GM11168 (cell line): ENCODE results near the gene BPHL.
"Not testable (repeated sequence)": the region's sequence is repeated elsewhere in the genome, so short reads cannot be mapped to it uniquely, and the experiment has no call there.

Experiments
- in situ Hi-C: fragments of 300-500 bp; cut with MboI; formaldehyde crosslinking; loops from one replicate; pipeline ENCODE4 v1.12.0; 2022; ENCODE audit warnings: low sequenced_read_pairs; ENCODE audit not compliant: unreplicated experiment

BPHL gene

GRCh38 chr6:3151691-3152090 lies 33.2 kb downstream of the BPHL start:
- in situ Hi-C loops: no loop called here

GRCh38 chr6:3152689-3153088 lies 34.2 kb downstream of the BPHL start:
- in situ Hi-C loops: no loop called here

GRCh38 chr6:3155416-3155815 lies 36.9 kb downstream of the BPHL start:
- in situ Hi-C loops: not testable (repeated sequence)

- in situ Hi-C loops: not testable (repeated sequence)
Measured at GRCh38 chr6:3156184-3157130, 37.9 kb downstream of the BPHL start.

- in situ Hi-C loops: no loop called here
Measured at GRCh38 chr6:3157131-3157933, 38.8 kb downstream of the BPHL start, which contains the start of gene TUBB2A. Gene TUBB2A (minus strand): TSS chr6:3157544. CDS start chr6:3157463, 81 bp downstream.

- in situ Hi-C loops: no loop called here
Measured at GRCh38 chr6:3159805-3160781, 41.6 kb downstream of the BPHL start.

- in situ Hi-C loops: no loop called here
Measured at GRCh38 chr6:3162067-3162497, 43.6 kb downstream of the BPHL start.

- in situ Hi-C loops: no loop called here
Measured at GRCh38 chr6:3162565-3163247, 44.2 kb downstream of the BPHL start.

- in situ Hi-C loops: no loop called here
Measured at GRCh38 chr6:3163248-3163594, 44.7 kb downstream of the BPHL start.

- in situ Hi-C loops: no loop called here
Measured at GRCh38 chr6:3164388-3164787, 45.9 kb downstream of the BPHL start.

GRCh38 chr6:3165631-3166534 lies 47.4 kb downstream of the BPHL start:
- in situ Hi-C loops: no loop called here

- in situ Hi-C loops: not testable (repeated sequence)
Measured at GRCh38 chr6:3166535-3167225, 48.2 kb downstream of the BPHL start.

- in situ Hi-C loops: not testable (repeated sequence)
Measured at GRCh38 chr6:3168046-3168445, 49.5 kb downstream of the BPHL start.

- in situ Hi-C loops: not testable (repeated sequence)
Measured at GRCh38 chr6:3170676-3171075, 52.2 kb downstream of the BPHL start.

- in situ Hi-C loops: not testable (repeated sequence)
Measured at GRCh38 chr6:3171313-3172175, 53.0 kb downstream of the BPHL start.

GRCh38 chr6:3172789-3173188 lies 54.3 kb downstream of the BPHL start:
- in situ Hi-C loops: not testable (repeated sequence)

- in situ Hi-C loops: not testable (repeated sequence)
Measured at GRCh38 chr6:3173636-3174089, 55.2 kb downstream of the BPHL start.
